Peyer's patch (tissue), 4 donors: Measurements from ENCODE around the gene MPP1.

Experiments
- POLR2A ChIP-seq, 2 donors: fragments of 450-650 bp; IDR thresholded peaks; one replicate each; pipeline ENCODE4 v1.5.1; 2017; ENCODE audit warnings: antibody characterized with exemption in 2 of 2, mild to moderate bottlenecking in 2 of 2, moderate library complexity in 2 of 2
- TF ChIP-seq, protein P1 (sequence below), 6 experiments: fragments of 450-650 bp in 4 of 6; fragments of 200-600 bp in 2 of 6; sonication (generic) in 1 of 6; IDR thresholded peaks; one replicate each; pipeline ENCODE4 v1.5.1; 2017 to 2019; ENCODE audit warnings: antibody characterized with exemption in 6 of 6, mild to moderate bottlenecking in 3 of 6, moderate library complexity in 1 of 6

DNA sequence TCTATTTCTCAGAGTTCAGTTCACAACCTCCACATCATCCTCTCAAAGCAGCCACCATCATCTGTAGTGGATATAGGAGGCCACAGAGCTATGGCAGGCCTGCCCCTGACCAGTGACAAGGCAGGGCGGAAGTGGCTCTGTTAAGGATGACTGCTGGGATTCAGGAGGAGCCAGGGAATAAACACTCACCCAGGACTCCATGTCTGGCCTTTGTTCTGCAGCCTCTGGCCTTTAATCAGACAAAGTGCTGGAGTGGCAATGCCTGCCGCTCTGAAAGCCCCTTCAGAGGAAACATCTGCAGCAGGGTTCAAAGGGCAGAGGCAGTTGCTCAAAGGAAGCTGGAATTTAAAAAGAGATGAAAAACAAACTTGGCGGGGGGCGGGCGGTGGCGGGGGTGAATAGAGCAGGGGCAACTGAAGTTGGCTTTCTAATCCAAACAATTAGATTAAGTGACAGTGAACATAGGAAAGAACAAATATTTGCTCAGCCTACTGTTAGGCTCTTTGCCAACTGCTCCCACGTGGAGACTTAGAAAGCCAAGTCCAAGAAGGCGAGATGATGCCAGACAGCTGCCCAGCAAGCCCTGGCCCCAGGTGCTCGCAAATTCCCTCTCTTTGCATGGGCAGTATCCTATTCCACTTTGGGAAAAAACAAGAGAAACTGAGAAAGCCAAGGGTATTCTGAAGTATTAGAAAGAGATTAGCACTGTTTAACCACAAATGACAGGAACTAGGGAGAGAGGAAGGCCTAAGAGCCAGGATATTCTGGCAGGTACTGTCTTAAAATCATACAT, 5.5 kb downstream of the MPP1 start:
- TF ChIP-seq, protein P1, sequence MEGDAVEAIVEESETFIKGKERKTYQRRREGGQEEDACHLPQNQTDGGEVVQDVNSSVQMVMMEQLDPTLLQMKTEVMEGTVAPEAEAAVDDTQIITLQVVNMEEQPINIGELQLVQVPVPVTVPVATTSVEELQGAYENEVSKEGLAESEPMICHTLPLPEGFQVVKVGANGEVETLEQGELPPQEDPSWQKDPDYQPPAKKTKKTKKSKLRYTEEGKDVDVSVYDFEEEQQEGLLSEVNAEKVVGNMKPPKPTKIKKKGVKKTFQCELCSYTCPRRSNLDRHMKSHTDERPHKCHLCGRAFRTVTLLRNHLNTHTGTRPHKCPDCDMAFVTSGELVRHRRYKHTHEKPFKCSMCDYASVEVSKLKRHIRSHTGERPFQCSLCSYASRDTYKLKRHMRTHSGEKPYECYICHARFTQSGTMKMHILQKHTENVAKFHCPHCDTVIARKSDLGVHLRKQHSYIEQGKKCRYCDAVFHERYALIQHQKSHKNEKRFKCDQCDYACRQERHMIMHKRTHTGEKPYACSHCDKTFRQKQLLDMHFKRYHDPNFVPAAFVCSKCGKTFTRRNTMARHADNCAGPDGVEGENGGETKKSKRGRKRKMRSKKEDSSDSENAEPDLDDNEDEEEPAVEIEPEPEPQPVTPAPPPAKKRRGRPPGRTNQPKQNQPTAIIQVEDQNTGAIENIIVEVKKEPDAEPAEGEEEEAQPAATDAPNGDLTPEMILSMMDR (IDR thresholded peaks at IDR 0.05): no peak
- peak in 1 of 2 donors; percentile 15 for TF ChIP-seq POLR2A (IDR thresholded peaks at IDR 0.05)
